Spinal cord (tissue), 10 donors: ENCODE measurements around the gene SPAG6. TPM values are rescaled to one million over a fixed set of nuclear protein-coding genes. Genes with fewer than 3 reads are reported as not detected.

Experiments used
- DNase-seq, 6 donors: peaks; one replicate each; pipeline versions ENCODE4 v3.0.0 to v3.0.0-alpha.2; 2013 to 2015; ENCODE audit warnings: low spot score in 6 of 6, low read depth in 4 of 6
- H3K27ac ChIP-seq: one replicate; pipeline ENCODE4 v1.5.1; 2013; ENCODE audit warnings: low read depth, low read length, control low read depth
- H3K27me3 ChIP-seq: one replicate; pipeline ENCODE4 v1.6.1; 2013; ENCODE audit warnings: low read length; ENCODE audit not compliant: control insufficient read depth, insufficient read depth
- H3K36me3 ChIP-seq: one replicate; pipeline ENCODE4 v1.6.1; 2013; ENCODE audit warnings: low read length; ENCODE audit not compliant: control insufficient read depth, insufficient read depth
- H3K4me1 ChIP-seq: one replicate; pipeline ENCODE4 v1.6.1; 2013; ENCODE audit warnings: low read length; ENCODE audit not compliant: control insufficient read depth, insufficient read depth
- H3K4me3 ChIP-seq: one replicate; pipeline ENCODE4 v1.5.1; 2013; ENCODE audit warnings: low read depth, low read length, control low read depth
- H3K9me3 ChIP-seq: one replicate; pipeline ENCODE4 v1.6.1; 2013; ENCODE audit warnings: low read length; ENCODE audit not compliant: control insufficient read depth, insufficient read depth
- WGBS: methylation state at CpG from one replicate; pipeline ENCODE4 v1.1.5; 2013; ENCODE audit warnings: missing lambda C conversion rate; ENCODE audit not compliant: insufficient coverage; 5-methylcytosine and 5-hydroxymethylcytosine counted together
- polyA plus RNA-seq, 2 donors: library from polyadenylated mRNA; unstranded; fragments of 120-200 nt; gene quantifications; one replicate each; pipeline ENCODE4 v1.2.1, GENCODE V29; 2013; ENCODE audit not compliant: insufficient read length in 2 of 2
- total RNA-seq, 2 donors: library from RNA; depleted of rRNA in 1 of 2; stranded (reverse); fragments of 120-200 nt in 1 of 2; fragments of >200 nt in 1 of 2; gene quantifications; one replicate each; pipeline versions ENCODE4 v1.2.3 to v1.2.4, GENCODE V29; 2013 to 2014
- donor health status: healthy.

SPAG6 gene
- total and polyA plus RNA-seq, 4 donors: 4.5 to 19.4 (median 11.5) TPM

DNA sequence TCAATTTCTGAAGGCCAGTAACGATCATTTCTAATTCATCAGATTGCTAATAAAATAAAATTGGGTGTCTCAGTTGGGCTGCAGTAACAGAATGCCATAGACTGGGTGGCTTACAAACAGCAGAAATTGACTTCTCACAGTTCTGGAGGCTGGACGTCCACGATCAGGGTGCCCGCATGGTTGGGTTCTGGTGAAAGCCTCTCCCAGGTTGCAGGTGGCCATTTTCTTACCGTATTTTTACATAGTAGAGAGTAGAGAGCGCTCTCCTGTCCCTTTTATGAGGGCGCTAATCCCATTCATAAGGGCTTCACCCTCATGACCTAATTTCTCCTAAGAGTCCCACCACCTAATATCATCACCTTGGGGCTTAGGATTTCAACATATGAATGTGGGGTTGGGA is 106.0 kb downstream of the SPAG6 start:
- H3K4me3 ChIP-seq: no peak overlapping the region
- DNase-seq: no peak
- WGBS: 93% methylated on average over 5 of the region's 7 CpGs
- H3K27ac ChIP-seq: no peak overlapping the region
- no peaks in the 10 kb centered on the region for H3K27me3 ChIP-seq
- H3K4me1 ChIP-seq: no peaks in the 10 kb centered on the region
- H3K36me3 ChIP-seq: no peaks in the 10 kb centered on the region
- no peaks in the 10 kb centered on the region for H3K9me3 ChIP-seq

DNA sequence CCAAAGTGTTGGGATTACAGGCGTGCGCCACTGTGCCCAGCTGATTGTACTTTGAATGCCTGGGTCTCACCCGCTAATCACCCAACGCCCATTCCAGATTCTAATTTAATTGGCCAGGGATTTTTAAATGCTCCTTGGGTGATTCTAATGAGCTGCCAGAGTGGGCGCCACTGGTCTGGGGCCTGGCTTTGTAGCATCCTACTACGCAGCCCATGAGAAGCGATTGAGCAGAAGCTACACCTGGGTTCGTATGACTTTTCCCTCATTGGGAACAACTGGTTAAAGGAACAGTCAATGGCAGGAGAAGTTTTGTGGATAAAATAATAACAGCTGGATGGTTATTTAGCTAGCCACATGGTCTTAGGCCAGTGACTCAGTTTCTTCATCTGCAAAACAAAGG is 108.0 kb downstream of the SPAG6 start:
- DNase-seq: no peak
- Histone ChIP-seq H3K4me1 (no peaks in the 10 kb centered on the region), H3K36me3 (no peaks in the 10 kb centered on the region), H3K27ac (no peak overlapping the region), H3K4me3 (no peak overlapping the region), H3K9me3 (no peaks in the 10 kb centered on the region), H3K27me3 (no peaks in the 10 kb centered on the region)
- WGBS: 93% methylated on average over 4 of the region's 8 CpGs

DNA sequence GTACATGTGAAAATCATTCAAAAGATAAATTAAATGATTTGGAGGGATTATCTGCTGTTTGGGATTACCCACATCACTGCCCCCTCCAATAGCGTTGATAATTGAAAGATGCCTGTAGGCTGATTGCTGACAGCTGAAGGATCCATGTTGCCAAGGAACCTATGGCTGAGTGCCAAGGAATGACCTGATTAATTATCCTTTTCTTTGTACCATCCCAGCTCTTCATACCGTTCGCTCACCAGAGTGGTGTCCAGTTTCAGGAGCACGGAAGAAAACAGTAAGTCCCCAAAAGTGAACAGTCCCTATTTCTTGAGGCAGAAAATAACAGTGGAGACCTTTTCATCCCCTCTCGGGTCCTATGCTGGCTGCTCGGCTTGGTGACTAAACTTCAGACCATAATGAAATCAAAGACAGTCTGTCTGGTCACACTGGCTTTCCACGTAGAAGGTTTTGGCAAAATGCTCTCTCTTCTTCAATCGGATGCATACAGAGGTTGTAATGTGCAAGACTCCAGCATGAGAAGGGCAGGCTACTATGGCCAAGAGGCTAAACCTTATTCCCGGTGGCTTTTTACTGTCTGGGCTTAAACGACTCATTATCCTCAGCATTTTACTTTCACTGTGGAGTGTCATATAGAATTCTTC is 108.8 kb downstream of the SPAG6 start:
- Histone ChIP-seq H3K4me1 (no peaks in the 10 kb centered on the region), H3K27me3 (no peaks in the 10 kb centered on the region), H3K36me3 (no peaks in the 10 kb centered on the region), H3K9me3 (no peaks in the 10 kb centered on the region), H3K4me3 (no peak overlapping the region), H3K27ac (no peak overlapping the region)
- DNase-seq: peak in 3 of 6 donors; percentile 28 to 80 (median 60)
- WGBS: 30% methylated on average over 7 of the region's 10 CpGs

DNA sequence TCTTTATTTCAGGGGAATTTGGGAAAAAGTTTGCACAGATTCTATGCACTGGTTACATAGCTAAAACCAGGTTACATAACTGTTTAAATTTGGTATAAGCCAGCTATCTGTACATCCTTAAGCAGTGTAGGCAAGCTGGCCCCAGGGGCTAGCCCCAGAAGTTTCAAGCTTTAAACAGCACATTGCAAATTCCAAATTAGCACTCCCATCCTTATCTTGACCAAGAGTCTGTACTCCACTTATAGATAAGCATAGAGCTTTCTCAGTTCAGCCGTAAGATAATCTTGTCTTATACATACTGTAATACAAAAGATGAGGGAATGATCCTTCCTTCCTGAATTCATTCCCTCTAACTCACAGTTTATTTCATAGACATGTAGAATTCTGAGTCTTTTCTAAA is 109.3 kb downstream of the SPAG6 start:
- no peak for DNase-seq
- Histone ChIP-seq H3K27me3 (no peaks in the 10 kb centered on the region), H3K4me1 (no peaks in the 10 kb centered on the region), H3K4me3 (no peak overlapping the region), H3K36me3 (no peaks in the 10 kb centered on the region), H3K9me3 (no peaks in the 10 kb centered on the region), H3K27ac (no peak overlapping the region)
- no CpG with 5 or more reads among the region's 1 CpG for WGBS

DNA sequence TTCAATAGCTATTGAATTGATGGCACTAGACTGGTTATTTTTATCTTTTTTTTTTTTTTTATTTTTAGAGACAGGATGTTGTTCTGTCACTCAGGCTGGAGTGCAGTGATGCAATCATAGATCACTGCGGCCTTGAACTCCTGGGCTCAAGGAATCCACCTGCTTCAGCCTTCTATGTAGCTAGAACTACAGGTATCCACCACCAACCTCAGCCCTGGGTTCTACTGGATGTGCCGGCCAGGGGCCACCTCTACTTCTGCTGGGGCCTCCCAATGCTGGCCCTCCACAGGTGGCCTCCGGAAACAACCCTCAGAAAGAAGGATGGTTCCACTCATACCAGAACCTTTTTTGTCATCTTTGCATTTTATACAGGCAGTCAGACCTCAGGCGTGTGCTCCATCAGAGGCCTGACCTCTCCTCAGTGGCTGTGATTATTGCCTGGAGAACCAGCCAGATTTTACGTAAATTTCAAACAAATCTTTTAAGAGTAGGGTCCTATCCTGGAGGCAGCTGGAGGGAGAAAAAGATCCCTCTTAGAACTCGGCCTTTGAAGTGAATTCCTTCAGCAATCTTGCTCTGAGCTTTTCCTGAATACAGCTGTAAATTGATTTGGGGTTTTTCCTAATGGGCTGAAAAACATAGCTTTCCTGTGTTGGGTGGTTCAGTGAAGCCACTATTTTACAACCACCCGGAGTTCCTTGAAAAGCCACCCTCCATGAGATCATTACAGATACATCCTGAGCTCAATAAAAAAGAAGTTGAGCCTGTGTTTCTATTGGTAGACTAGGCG is 110.0 kb downstream of the SPAG6 start:
- Histone ChIP-seq H3K27me3 (no peaks in the 10 kb centered on the region), H3K9me3 (no peaks in the 10 kb centered on the region), H3K4me1 (no peaks in the 10 kb centered on the region), H3K27ac (no peak overlapping the region), H3K4me3 (no peak overlapping the region), H3K36me3 (no peaks in the 10 kb centered on the region)
- no peak for DNase-seq
- WGBS: 94% methylated on average over 4 of the region's 8 CpGs

DNA sequence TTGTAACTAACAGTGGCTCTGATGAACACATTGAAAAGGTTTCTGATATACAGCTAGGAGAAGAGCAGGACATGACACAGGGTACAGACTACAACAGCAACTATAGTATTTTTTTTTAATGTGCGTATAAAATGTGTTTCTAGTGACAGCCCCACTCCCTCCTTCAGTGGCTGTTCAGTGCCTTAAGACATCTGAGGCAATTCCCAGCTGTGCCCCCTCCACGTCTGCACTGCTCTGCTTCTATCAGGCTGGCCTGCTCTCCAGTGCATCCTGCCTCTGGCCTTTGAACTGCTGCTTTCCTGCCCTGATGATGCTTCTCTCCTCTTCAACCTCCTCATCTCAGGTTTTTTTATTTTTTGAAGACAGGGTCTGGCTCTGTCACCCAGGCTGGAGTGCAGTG is 111.2 kb downstream of the SPAG6 start:
- Histone ChIP-seq H3K27ac (no peak overlapping the region), H3K4me3 (no peak overlapping the region), H3K27me3 (no peaks in the 10 kb centered on the region), H3K4me1 (no peaks in the 10 kb centered on the region), H3K36me3 (no peaks in the 10 kb centered on the region), H3K9me3 (no peaks in the 10 kb centered on the region)
- no peak for DNase-seq
- 74% methylated on average over 1 of the region's 2 CpGs for WGBS

DNA sequence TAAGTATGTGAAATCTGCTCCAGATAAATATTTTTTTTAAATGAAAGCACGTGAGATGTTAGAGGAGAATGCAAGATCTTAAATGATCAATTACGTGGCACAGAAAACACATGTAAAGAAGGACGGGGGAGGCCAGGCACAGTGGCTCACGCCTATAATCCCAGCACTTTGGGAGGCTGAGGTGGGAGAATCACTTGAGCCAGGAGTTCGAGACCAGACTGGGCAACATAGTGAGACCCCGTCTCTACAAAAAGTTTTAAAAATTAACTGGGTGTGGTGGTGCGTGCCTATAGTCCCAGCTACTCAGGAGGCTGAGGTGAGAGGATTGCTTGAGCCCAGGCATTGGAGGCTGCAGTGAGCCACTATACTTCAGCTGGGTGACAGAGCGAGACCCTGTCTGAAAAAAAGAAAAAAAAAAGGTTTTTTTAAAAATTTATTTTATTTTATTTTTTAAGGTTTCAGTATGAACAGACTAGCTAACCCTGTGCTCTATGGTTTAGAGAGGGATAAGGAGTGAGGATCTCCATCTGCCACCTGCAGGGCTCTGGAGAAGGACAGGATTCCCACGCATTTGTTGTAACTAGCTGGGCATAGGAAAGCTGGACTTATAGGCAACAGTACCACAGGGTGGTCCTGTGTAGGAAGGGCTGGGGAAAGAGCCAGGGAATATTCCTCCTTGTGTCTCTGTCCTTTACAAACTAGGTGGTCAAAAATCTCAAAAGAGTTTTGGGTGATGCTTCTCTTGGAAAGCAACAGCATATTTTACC is 113.2 kb downstream of the SPAG6 start:
- Histone ChIP-seq H3K27me3 (no peaks in the 10 kb centered on the region), H3K9me3 (no peaks in the 10 kb centered on the region), H3K36me3 (no peaks in the 10 kb centered on the region), H3K4me1 (no peaks in the 10 kb centered on the region), H3K27ac (no peak overlapping the region), H3K4me3 (no peak overlapping the region)
- DNase-seq: no peak
- WGBS: 95% methylated on average over 7 of the region's 9 CpGs

DNA sequence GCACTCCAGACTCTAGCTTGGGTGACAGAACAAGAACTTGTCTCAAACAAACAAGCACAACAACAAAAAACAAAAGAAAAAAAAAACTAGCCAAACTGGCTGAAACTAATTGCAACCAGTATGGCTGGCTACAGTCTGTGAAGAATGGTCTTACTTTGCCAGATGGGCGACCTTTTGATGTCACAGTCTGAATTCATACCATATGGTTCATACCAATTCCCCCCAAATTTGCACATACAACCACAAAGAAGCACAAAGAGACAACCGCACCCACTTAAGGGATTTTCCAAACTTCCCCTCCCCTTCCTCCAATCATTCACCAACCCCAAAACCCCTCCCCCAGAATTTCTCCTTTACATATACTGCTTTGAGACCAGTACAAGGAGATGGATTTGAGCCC is 114.2 kb downstream of the SPAG6 start:
- DNase-seq: no peak
- no peak overlapping the region for H3K4me3 ChIP-seq
- no peaks in the 10 kb centered on the region for H3K4me1 ChIP-seq
- no peaks in the 10 kb centered on the region for H3K9me3 ChIP-seq
- no peaks in the 10 kb centered on the region for H3K36me3 ChIP-seq
- no peak overlapping the region for H3K27ac ChIP-seq
- no peaks in the 10 kb centered on the region for H3K27me3 ChIP-seq
- WGBS: 100% methylated on average over 2 of the region's 2 CpGs

DNA sequence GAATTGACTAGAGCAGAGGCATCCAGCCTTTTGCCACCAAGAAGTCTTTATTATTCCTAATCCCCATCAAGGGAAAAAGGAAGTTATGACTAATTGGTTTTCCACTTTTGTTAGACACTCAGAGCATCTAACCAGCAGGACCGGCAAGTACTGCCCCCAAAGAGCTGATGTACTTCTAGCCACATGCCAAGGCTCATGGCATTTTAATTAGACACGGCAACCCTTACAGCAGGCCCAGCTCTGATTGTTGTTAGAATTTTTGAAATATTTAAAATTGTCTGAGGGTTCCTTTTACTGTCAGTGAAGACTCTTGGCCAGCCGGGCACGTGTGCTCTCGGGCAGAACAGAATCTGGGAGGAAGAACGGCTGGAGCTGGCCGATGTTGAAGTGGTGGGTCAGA is 114.8 kb downstream of the SPAG6 start:
- no peak for DNase-seq
- no peaks in the 10 kb centered on the region for H3K27me3 ChIP-seq
- no peaks in the 10 kb centered on the region for H3K9me3 ChIP-seq
- 82% methylated on average over 5 of the region's 7 CpGs for WGBS
- H3K36me3 ChIP-seq: no peaks in the 10 kb centered on the region
- no peaks in the 10 kb centered on the region for H3K4me1 ChIP-seq
- no peak overlapping the region for H3K27ac ChIP-seq
- no peak overlapping the region for H3K4me3 ChIP-seq
